PC-9 (cell line): Measurements from ENCODE around the gene RNF168.
"Not testable (repeated sequence)": the region's sequence is repeated elsewhere in the genome, so short reads cannot be mapped to it uniquely, and the experiment has no call there.

ENCODE experiments used
- EZH2 ChIP-seq: fragments of 200-600 bp; sonication (generic); IDR thresholded peaks from 2 replicates; pipeline ENCODE4 v1.8.0; 2017; ENCODE audit warnings: antibody characterized with exemption, low read depth
- TF ChIP-seq, protein P1 (sequence below): fragments of 200-600 bp; sonication (generic); conservative IDR thresholded peaks from 2 replicates; pipeline ENCODE4 v1.6.1; 2017; ENCODE audit warnings: mixed run types, antibody characterized with exemption, mild to moderate bottlenecking, moderate library complexity

- TF ChIP-seq, protein P1, sequence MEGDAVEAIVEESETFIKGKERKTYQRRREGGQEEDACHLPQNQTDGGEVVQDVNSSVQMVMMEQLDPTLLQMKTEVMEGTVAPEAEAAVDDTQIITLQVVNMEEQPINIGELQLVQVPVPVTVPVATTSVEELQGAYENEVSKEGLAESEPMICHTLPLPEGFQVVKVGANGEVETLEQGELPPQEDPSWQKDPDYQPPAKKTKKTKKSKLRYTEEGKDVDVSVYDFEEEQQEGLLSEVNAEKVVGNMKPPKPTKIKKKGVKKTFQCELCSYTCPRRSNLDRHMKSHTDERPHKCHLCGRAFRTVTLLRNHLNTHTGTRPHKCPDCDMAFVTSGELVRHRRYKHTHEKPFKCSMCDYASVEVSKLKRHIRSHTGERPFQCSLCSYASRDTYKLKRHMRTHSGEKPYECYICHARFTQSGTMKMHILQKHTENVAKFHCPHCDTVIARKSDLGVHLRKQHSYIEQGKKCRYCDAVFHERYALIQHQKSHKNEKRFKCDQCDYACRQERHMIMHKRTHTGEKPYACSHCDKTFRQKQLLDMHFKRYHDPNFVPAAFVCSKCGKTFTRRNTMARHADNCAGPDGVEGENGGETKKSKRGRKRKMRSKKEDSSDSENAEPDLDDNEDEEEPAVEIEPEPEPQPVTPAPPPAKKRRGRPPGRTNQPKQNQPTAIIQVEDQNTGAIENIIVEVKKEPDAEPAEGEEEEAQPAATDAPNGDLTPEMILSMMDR = not testable (repeated sequence)
- TF ChIP-seq EZH2 = not testable (repeated sequence)
Measured at GRCh38 chr3:196504077-196504398, 470 bp upstream of the RNF168 start.
